ENCODE results near the gene HSD17B1. TPM values are rescaled to one million over a fixed set of nuclear protein-coding genes. Genes with fewer than 3 reads are reported as not detected.

Gene HSD17B1
- total and polyA plus RNA-seq, 2 of the 13 experiments (the other 11 are each of a cell fraction or from before 2014, with no cell fraction given): 0.54 to 0.93 TPM

GRCh38 chr17:42561897-42562387 is 9.2 kb downstream of the HSD17B1 start, which contains the start of gene COASY (continued):
- no peak for TF ChIP-seq ZNF142 (CRISPR knock-in tag; IDR thresholded peaks at IDR 0.05)
- 0 out of 4 replicates have a peak, but pooled peaks of 1 of the 2 experiments have one; percentile 4 for TF ChIP-seq MAFK (conservative IDR thresholded peaks at IDR 0.05 in 1 of 2, IDR thresholded peaks at IDR 0.05 in 1 of 2; ENCODE audit: low read length in 2 of 2)
- TF ChIP-seq ZBTB4 (CRISPR knock-in tag; IDR thresholded peaks at IDR 0.05; ENCODE audit: borderline replicate concordance): no peak
- peak; percentile 97 for TF ChIP-seq KDM2A (CRISPR knock-in tag; IDR thresholded peaks at IDR 0.05; ENCODE audit: borderline replicate concordance, low read depth)
- peak; percentile 92 for TF ChIP-seq KLF12 (CRISPR knock-in tag; IDR thresholded peaks at IDR 0.05; ENCODE audit: borderline replicate concordance)
- no peak for TF ChIP-seq ZBTB8A (CRISPR knock-in tag; IDR thresholded peaks at IDR 0.05; ENCODE audit: borderline replicate concordance, low read depth)
- no peak for TF ChIP-seq ZNF180 (CRISPR knock-in tag; IDR thresholded peaks at IDR 0.05; ENCODE audit: borderline replicate concordance, low read depth)
- no peak for TF ChIP-seq CENPX (CRISPR knock-in tag; IDR thresholded peaks at IDR 0.05)
- peak; percentile 98 for TF ChIP-seq ELF3 (CRISPR knock-in tag; IDR thresholded peaks at IDR 0.05)
- TF ChIP-seq FIP1L1 (IDR thresholded peaks at IDR 0.05; ENCODE audit: borderline replicate concordance, insufficient read depth, low read depth, low read length): peak; percentile 50; the same call in 1 of the 2 replicates
- TF ChIP-seq, protein P1, sequence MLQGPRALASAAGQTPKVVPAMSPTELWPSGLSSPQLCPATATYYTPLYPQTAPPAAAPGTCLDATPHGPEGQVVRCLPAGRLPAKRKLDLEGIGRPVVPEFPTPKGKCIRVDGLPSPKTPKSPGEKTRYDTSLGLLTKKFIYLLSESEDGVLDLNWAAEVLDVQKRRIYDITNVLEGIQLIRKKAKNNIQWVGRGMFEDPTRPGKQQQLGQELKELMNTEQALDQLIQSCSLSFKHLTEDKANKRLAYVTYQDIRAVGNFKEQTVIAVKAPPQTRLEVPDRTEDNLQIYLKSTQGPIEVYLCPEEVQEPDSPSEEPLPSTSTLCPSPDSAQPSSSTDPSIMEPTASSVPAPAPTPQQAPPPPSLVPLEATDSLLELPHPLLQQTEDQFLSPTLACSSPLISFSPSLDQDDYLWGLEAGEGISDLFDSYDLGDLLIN (CRISPR knock-in tag; IDR thresholded peaks at IDR 0.05; ENCODE audit: borderline replicate concordance): 0 out of 2 replicates have a peak, but pooled peaks have one; percentile 47
- TF ChIP-seq ZNF280D (CRISPR knock-in tag; IDR thresholded peaks at IDR 0.05): no peak
- TF ChIP-seq KDM4B (CRISPR knock-in tag; IDR thresholded peaks at IDR 0.05): peak; percentile 73; the same call in 1 of the 2 replicates
- TF ChIP-seq EZH2 (conservative IDR thresholded peaks at IDR 0.05; ENCODE audit: low read depth, low read length): no peak
- peak; percentile 66 for TF ChIP-seq ZNF556 (CRISPR knock-in tag; IDR thresholded peaks at IDR 0.05; ENCODE audit: borderline replicate concordance)
